ENCODE results near the gene LANCL2.

DNA sequence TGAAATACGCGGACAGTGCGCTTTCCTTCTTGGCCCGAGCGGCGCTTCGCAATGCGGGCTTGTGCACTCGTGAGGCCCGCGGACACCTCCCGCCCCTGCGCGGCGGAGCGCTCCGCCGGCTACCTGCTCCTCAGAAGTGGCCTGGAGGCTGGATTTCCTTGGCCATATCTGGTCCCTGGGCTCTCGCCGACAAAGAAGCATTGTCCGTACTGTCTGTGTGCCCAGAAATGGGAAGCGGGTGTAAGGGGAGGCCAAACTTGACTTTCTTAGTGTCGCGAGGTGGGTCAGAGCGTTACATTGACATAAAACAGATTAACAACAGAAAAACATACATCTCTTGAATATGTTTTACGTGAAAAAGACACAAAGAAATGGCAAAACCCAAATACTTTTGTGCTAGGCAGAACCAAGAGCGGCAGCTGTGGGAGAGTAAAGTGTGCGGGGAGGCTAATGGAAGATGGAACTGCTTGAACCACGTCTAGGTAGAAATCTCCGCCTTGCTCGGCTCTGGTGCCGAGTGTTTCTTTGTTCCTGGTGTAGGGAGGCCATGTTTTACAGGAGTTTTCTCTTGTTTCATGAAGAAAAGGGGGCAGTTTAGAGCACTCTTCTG lies 1.4 kb downstream of the LANCL2 start:
- TF ChIP-seq GATA3 (IDR thresholded peaks at IDR 0.05; ENCODE audit: low read depth, low read length) (no peak), GATA2 (IDR thresholded peaks at IDR 0.05; ENCODE audit: low read depth, low read length) (no peak)

Measured in SH-SY5Y (cell line).